ENCODE results near the gene PURB.
"Not testable (repeated sequence)": the region's sequence is repeated elsewhere in the genome, so short reads cannot be mapped to it uniquely, and the experiment has no call there.

The PURB gene

GRCh38 chr7:44885394-44886317, at the start of gene PURB:
Gene PURB (minus strand): TSS chr7:44885530. CDS start chr7:44885348, 182 bp downstream.
- DNase-seq (ENCODE audit: low read depth in 2 of 2, low spot score in 1 of 2), result peak; percentile 93 to 95

GRCh38 chr7:44935016-44935415, 49.7 kb upstream of the PURB start:
- DNase-seq (ENCODE audit: low read depth in 2 of 2, low spot score in 1 of 2), result no peak

- DNase-seq (ENCODE audit: low read depth in 2 of 2, low spot score in 1 of 2), result not testable (repeated sequence)
These were observed 49.2 kb upstream of the PURB start for GRCh38 chr7:44934510-44934909.

GRCh38 chr7:44930921-44931320, 45.6 kb upstream of the PURB start:
- no peak for DNase-seq (ENCODE audit: low read depth in 2 of 2, low spot score in 1 of 2)

- no peak for DNase-seq (ENCODE audit: low read depth in 2 of 2, low spot score in 1 of 2)
These were observed 37.0 kb upstream of the PURB start for GRCh38 chr7:44922351-44922694.

- peak; percentile 94 to 99 for DNase-seq (ENCODE audit: low read depth in 2 of 2, low spot score in 1 of 2)
These were observed 36.4 kb upstream of the PURB start for GRCh38 chr7:44921607-44922350.

GRCh38 chr7:44920119-44920518, 34.8 kb upstream of the PURB start:
- DNase-seq (ENCODE audit: low read depth in 2 of 2, low spot score in 1 of 2), result no peak

- no peak for DNase-seq (ENCODE audit: low read depth in 2 of 2, low spot score in 1 of 2)
These were observed 32.7 kb upstream of the PURB start for GRCh38 chr7:44918029-44918428.

GRCh38 chr7:44917465-44917864, 32.1 kb upstream of the PURB start:
- DNase-seq (ENCODE audit: low read depth in 2 of 2, low spot score in 1 of 2), result no peak

- DNase-seq (ENCODE audit: low read depth in 2 of 2, low spot score in 1 of 2), result peak; percentile 5 to 39
These were observed 29.8 kb upstream of the PURB start for GRCh38 chr7:44914992-44915607.

GRCh38 chr7:44912775-44913347, 27.5 kb upstream of the PURB start:
- DNase-seq (ENCODE audit: low read depth in 2 of 2, low spot score in 1 of 2), result no peak

- DNase-seq (ENCODE audit: low read depth in 2 of 2, low spot score in 1 of 2), result no peak
These were observed 26.6 kb upstream of the PURB start for GRCh38 chr7:44911911-44912310.

GRCh38 chr7:44909596-44910389, 24.5 kb upstream of the PURB start:
- DNase-seq (ENCODE audit: low read depth in 2 of 2, low spot score in 1 of 2), result no peak

- DNase-seq (ENCODE audit: low read depth in 2 of 2, low spot score in 1 of 2), result no peak
These were observed 21.6 kb upstream of the PURB start for GRCh38 chr7:44906965-44907364.

GRCh38 chr7:44905002-44905635, 19.8 kb upstream of the PURB start:
- DNase-seq (ENCODE audit: low read depth in 2 of 2, low spot score in 1 of 2), result no peak

GRCh38 chr7:44899443-44899842, 14.1 kb upstream of the PURB start:
- no peak for DNase-seq (ENCODE audit: low read depth in 2 of 2, low spot score in 1 of 2)

- DNase-seq (ENCODE audit: low read depth in 2 of 2, low spot score in 1 of 2), result no peak
These were observed 12.7 kb upstream of the PURB start for GRCh38 chr7:44898039-44898438.

GRCh38 chr7:44897309-44897708, 12.0 kb upstream of the PURB start:
- DNase-seq (ENCODE audit: low read depth in 2 of 2, low spot score in 1 of 2), result no peak

- DNase-seq (ENCODE audit: low read depth in 2 of 2, low spot score in 1 of 2), result no peak
These were observed 9.7 kb upstream of the PURB start for GRCh38 chr7:44894888-44895580.
